ENCODE data around the gene EFCAB9. TPM values are rescaled to one million over a fixed set of nuclear protein-coding genes. Genes with fewer than 3 reads are reported as not detected.

Gene EFCAB9
- total and polyA plus RNA-seq, 5 donors, result not detected

DNA sequence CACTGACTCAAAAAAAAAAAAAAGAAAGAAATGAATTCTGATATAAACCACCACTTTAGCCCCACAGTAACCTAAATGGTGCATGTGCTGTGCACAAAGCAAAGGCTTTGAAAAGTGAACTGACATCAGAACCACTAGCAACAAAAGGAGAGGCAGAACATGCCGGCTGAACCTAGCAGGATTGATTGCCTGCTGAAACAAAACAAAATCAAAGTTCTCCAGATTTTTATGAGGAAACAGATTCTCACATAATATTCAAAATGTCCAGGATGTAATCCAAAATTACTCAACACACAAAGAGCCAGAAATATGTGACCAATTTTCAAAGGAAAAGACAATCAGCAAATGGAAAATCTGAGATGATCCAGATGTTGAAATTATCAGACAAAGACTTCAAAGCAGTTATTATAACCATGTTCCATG is 51.7 kb downstream of the EFCAB9 start:
- intact Hi-C loops (cut with DNase I), result no loop called here
- Histone ChIP-seq H3K27ac (ENCODE audit: low read length) (no peak overlapping the region), H3K4me1 (ENCODE audit: control insufficient read depth, insufficient read depth, low read length) (no peaks in the 10 kb centered on the region), H3K9me3 (ENCODE audit: control insufficient read depth, low read length) (no peaks in the 10 kb centered on the region), H3K27me3 (ENCODE audit: control insufficient read depth, insufficient read depth) (no peaks in the 10 kb centered on the region), H3K4me3 (ENCODE audit: low read length) (no peak overlapping the region)
- WGBS, result 68% methylated on average over 1 of the region's 1 CpG
- ATAC-seq, result no peak
- DNase-seq, result no peak

DNA sequence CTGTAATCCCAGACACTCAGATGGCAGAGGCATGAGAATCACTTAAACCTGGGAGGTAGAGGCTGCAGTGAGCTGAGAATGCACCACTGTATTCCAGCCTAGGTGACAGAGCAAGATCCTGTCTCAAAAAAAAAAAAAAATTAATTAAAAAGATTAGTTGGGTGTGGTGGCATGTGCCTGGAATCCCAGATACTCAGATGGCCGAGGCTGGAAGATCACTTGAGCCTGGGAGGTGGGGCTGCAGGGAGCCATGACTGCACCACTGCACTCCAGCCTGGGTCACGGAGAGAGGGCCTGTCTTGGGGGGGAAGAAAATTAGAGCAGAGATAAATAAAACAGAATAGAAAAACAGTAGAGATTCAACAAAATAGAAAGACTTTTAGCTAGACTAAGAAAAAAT is 54.7 kb downstream of the EFCAB9 start:
- H3K4me1 ChIP-seq (ENCODE audit: control insufficient read depth, insufficient read depth, low read length), result no peaks in the 10 kb centered on the region
- intact Hi-C loops (cut with DNase I), result no loop called here

DNA sequence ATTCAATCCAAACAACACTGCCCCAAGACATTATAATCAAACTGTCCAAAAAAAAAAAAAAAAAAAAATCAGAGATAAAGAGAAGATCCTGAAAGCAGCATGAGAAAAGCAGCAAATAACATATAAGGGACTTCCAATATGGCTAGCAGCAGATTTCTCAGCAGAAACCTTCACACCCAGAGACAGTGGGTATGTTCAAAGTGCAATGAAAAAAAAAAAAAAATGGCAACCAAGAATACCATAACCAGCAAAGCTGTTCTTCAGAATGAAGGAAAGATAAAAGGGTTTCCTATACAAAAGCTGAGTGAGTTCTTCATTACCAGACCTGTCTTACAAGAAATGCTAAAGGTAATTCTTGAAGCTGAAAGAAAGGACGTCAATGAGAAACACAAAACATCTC is 57.4 kb downstream of the EFCAB9 start:
- no peaks in the 10 kb centered on the region for H3K27me3 ChIP-seq (ENCODE audit: control insufficient read depth, insufficient read depth)
- no peaks in the 10 kb centered on the region for H3K9me3 ChIP-seq (ENCODE audit: control insufficient read depth, low read length)
- intact Hi-C loops (cut with DNase I), result no loop called here
- H3K27ac ChIP-seq (ENCODE audit: low read length), result no peak overlapping the region
- 92% methylated on average over 1 of the region's 1 CpG for WGBS
- no peak for ATAC-seq
- H3K4me3 ChIP-seq (ENCODE audit: low read length), result no peak overlapping the region
- no peaks in the 10 kb centered on the region for H3K4me1 ChIP-seq (ENCODE audit: control insufficient read depth, insufficient read depth, low read length)
- DNase-seq, result no peak

More for the DNA sequence above, 54.7 kb downstream of the EFCAB9 start:
- Histone ChIP-seq H3K27me3 (ENCODE audit: control insufficient read depth, insufficient read depth) (no peaks in the 10 kb centered on the region), H3K27ac (ENCODE audit: low read length) (no peak overlapping the region), H3K9me3 (ENCODE audit: control insufficient read depth, low read length) (no peaks in the 10 kb centered on the region), H3K4me3 (ENCODE audit: low read length) (no peak overlapping the region)
- DNase-seq (no peak), ATAC-seq (no peak)
- WGBS, result 78% methylated on average over 2 of the region's 2 CpGs

DNA sequence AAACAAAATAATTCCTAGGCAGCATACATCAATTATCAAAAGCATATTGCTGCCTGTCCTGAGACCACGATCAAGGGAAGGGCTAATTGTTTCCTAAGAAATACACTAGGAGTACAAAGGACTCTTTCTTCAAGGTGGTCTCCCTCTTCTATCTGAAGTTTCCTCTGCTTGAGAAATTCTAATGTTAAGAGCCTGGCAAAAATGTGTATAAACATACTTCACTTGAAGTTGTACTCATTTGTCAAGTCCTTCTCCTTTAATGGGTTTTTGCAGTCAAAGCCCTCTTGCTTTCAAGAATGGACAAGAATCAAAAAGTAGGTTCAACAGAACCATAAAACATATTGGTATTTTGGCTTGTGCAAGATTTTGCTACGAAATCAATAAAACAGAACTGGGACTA is 58.5 kb downstream of the EFCAB9 start:
- 91% methylated on average over 2 of the region's 2 CpGs for WGBS
- ATAC-seq, result no peak
- intact Hi-C loops (cut with DNase I), result no loop called here

More for the DNA sequence above, 58.5 kb downstream of the EFCAB9 start:
- H3K27me3 ChIP-seq (ENCODE audit: control insufficient read depth, insufficient read depth), result no peaks in the 10 kb centered on the region
- H3K9me3 ChIP-seq (ENCODE audit: control insufficient read depth, low read length), result no peaks in the 10 kb centered on the region
- H3K4me3 ChIP-seq (ENCODE audit: low read length), result no peak overlapping the region
- H3K4me1 ChIP-seq (ENCODE audit: control insufficient read depth, insufficient read depth, low read length), result no peaks in the 10 kb centered on the region
- no peak overlapping the region for H3K27ac ChIP-seq (ENCODE audit: low read length)
- no peak for DNase-seq

Other genes starting within 250 kb of the EFCAB9 start
- gene FBXW11, start 187.5 kb upstream of the EFCAB9 start, total RNA-seq, result 10 to 100 TPM; 62.3 to 70.7 (median 67.3) TPM
- 15.8 TPM for gene FBXW11, start 187.5 kb upstream of the EFCAB9 start, polyA plus RNA-seq
- 10 to 100 TPM; 10.1 to 15.7 (median 11.3) TPM for gene STK10, start 5.9 kb upstream of the EFCAB9 start, total RNA-seq
- gene STK10, start 5.9 kb upstream of the EFCAB9 start, polyA plus RNA-seq, result 6.1 TPM
- 10 to 100 TPM in 3 of 4 donors, 1 to 10 TPM in 1; 9.9 to 11.4 (median 10.8) TPM for gene UBTD2, start 89.6 kb downstream of the EFCAB9 start, total RNA-seq
- 8.1 TPM for gene UBTD2, start 89.6 kb downstream of the EFCAB9 start, polyA plus RNA-seq